ENCODE data around the gene NPR2. TPM values are rescaled to one million over a fixed set of nuclear protein-coding genes. Genes with fewer than 3 reads are reported as not detected.

The NPR2 gene
- total and polyA plus RNA-seq, 2 donors (not counting 3 experiments of a cell fraction or from before 2014, with no cell fraction given) = 16.4 to 25.6 TPM

DNA sequence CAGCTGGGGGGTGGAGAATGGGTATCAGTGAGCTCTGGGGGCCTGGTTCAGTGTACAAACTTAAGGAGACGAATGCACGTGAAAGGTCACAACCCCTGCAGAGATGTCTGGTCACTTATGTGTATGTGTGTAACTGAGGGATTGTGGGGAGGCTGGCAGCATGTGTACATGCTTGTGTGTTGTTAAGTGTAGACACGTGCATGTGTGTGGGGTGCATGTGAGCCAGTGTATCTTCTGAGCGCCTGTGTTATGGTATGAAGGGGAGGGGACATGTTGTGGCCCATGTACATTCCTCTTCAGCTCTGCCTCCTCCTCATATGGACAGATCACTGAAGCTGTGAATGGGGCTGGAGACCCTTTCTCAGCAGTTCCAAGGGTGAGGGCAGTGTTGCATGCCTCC is 39.6 kb downstream of the NPR2 start:
- no peak overlapping the region for H3K27ac ChIP-seq (ENCODE audit: insufficient read depth, low read depth, low read length)
- H2AFZ ChIP-seq (ENCODE audit: low read depth, low read length) = no peak overlapping the region
- no peaks in the 10 kb centered on the region for H3K27me3 ChIP-seq (ENCODE audit: control insufficient read depth in 2 of 2, insufficient read depth in 2 of 2, low read length in 2 of 2)
- no peaks in the 10 kb centered on the region for H3K9me3 ChIP-seq (replicated peaks; ENCODE audit: control insufficient read depth, insufficient read depth, low read length)
- H4K20me1 ChIP-seq (replicated peaks; ENCODE audit: control insufficient read depth, extremely low read depth, insufficient read depth, low read length) = no peaks in the 10 kb centered on the region
- no peak for DNase-seq (ENCODE audit: low read depth, low spot score)
- no peaks in the 10 kb centered on the region for H3K36me3 ChIP-seq (ENCODE audit: control insufficient read depth in 2 of 2, extremely low read depth in 1 of 2, insufficient read depth in 2 of 2, low read length in 2 of 2)
- TF ChIP-seq JUN (IDR thresholded peaks at IDR 0.05; ENCODE audit: borderline replicate concordance, insufficient read depth, insufficient read length, low read depth) (no peak), POLR2A (IDR thresholded peaks at IDR 0.05; ENCODE audit: low read depth, low read length) (no peak)
- H3K4me3 ChIP-seq (replicated peaks in 1 of 3; ENCODE audit: insufficient read depth in 1 of 3, low read depth in 1 of 3, low read length in 3 of 3) = no peak overlapping the region
- no peaks in the 10 kb centered on the region for H3K9me1 ChIP-seq (replicated peaks; ENCODE audit: control insufficient read depth, extremely low read depth, insufficient read depth, low read length)
- ChIA-PET CTCF (interaction anchor here (1.2 to 2.5 kb wide), 4 partner anchors 17 to 114 kb away, joined by 3 to 13 read pairs (median 4); no protein-coding TSS in a partner anchor), POLR2A (no interaction called here)
- H3K79me2 ChIP-seq (ENCODE audit: control insufficient read depth, insufficient read depth, low read length) = no peaks in the 10 kb centered on the region
- dilution Hi-C loops (cut with MboI; ENCODE audit: extremely low pct_ligation_motif_present, low sequenced_read_pairs) (no loop called here), intact Hi-C loops (cut with micrococcal nuclease) (no loop called here)
- H3K4me2 ChIP-seq (ENCODE audit: insufficient read depth, low read length) = no peak overlapping the region
- H3K4me1 ChIP-seq (ENCODE audit: control insufficient read depth, extremely low read depth, insufficient read depth, low read length) = peaks cover 9% of the 10 kb centered on the region
- no peak for FAIRE-seq
- BruUV-seq (replicated peaks) = no TSS peak
- no peak overlapping the region for H3K9ac ChIP-seq (replicated peaks; ENCODE audit: extremely low read depth, insufficient read depth, low read length)

DNA sequence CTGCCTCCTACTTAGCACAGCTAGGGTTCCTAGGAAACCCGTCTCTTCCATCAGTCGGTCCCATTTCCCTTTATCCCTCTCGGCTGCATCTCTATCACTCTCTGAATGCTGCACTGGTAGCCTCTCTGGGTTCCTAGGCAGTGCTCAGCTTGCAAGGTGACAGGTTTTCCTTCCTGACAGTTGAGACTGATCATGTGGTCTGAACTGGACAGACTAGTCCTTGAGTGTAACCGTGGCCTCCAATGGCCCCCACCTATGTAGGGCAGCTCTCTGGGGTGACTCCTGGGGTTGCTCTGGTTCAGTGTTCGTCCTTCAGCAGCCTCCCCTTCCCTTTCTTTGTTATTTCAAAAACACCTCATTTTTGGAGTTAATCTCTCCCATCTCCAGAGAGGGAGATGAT is 41.4 kb downstream of the NPR2 start:
- POLR2A ChIA-PET = no interaction called here
- H3K4me2 ChIP-seq (ENCODE audit: insufficient read depth, low read length) = no peak overlapping the region
- H4K20me1 ChIP-seq (replicated peaks; ENCODE audit: control insufficient read depth, extremely low read depth, insufficient read depth, low read length) = no peaks in the 10 kb centered on the region
- H3K27me3 ChIP-seq (ENCODE audit: control insufficient read depth in 2 of 2, insufficient read depth in 2 of 2, low read length in 2 of 2) = no peaks in the 10 kb centered on the region
- H3K4me3 ChIP-seq (replicated peaks in 1 of 3; ENCODE audit: insufficient read depth in 1 of 3, low read depth in 1 of 3, low read length in 3 of 3) = no peak overlapping the region
- no peaks in the 10 kb centered on the region for H3K9me1 ChIP-seq (replicated peaks; ENCODE audit: control insufficient read depth, extremely low read depth, insufficient read depth, low read length)
- CTCF ChIA-PET = interaction anchor here (2.5 kb wide), 1 partner anchor 49 kb away, joined by 13 read pairs; no protein-coding TSS in a partner anchor
- no peak for TF ChIP-seq POLR2AphosphoS5 (IDR thresholded peaks at IDR 0.05; ENCODE audit: insufficient read depth, low read depth, low read length)
- no peak for TF ChIP-seq POLR2A (IDR thresholded peaks at IDR 0.05; ENCODE audit: low read depth, low read length)
- no peak for TF ChIP-seq MYC (IDR thresholded peaks at IDR 0.05; ENCODE audit: low read depth, low read length)
- TF ChIP-seq, protein P1, sequence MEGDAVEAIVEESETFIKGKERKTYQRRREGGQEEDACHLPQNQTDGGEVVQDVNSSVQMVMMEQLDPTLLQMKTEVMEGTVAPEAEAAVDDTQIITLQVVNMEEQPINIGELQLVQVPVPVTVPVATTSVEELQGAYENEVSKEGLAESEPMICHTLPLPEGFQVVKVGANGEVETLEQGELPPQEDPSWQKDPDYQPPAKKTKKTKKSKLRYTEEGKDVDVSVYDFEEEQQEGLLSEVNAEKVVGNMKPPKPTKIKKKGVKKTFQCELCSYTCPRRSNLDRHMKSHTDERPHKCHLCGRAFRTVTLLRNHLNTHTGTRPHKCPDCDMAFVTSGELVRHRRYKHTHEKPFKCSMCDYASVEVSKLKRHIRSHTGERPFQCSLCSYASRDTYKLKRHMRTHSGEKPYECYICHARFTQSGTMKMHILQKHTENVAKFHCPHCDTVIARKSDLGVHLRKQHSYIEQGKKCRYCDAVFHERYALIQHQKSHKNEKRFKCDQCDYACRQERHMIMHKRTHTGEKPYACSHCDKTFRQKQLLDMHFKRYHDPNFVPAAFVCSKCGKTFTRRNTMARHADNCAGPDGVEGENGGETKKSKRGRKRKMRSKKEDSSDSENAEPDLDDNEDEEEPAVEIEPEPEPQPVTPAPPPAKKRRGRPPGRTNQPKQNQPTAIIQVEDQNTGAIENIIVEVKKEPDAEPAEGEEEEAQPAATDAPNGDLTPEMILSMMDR (IDR thresholded peaks at IDR 0.05; ENCODE audit: extremely low read depth in 1 of 2, insufficient read depth in 1 of 2, low read depth in 1 of 2, low read length in 2 of 2) = no peak
- no peak for TF ChIP-seq GATA2 (IDR thresholded peaks at IDR 0.05; ENCODE audit: insufficient read depth, insufficient read length, low read depth, low read length)
- TF ChIP-seq, protein P2, sequence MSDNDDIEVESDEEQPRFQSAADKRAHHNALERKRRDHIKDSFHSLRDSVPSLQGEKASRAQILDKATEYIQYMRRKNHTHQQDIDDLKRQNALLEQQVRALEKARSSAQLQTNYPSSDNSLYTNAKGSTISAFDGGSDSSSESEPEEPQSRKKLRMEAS (IDR thresholded peaks at IDR 0.05; ENCODE audit: insufficient read depth, insufficient read length) = no peak
- TF ChIP-seq EZH2 (IDR thresholded peaks at IDR 0.05; ENCODE audit: borderline replicate concordance, low read depth, low read length, severe bottlenecking) = no peak
- TF ChIP-seq JUN (IDR thresholded peaks at IDR 0.05; ENCODE audit: borderline replicate concordance, insufficient read depth, insufficient read length, low read depth) = no peak
- no peak for TF ChIP-seq FOS (IDR thresholded peaks at IDR 0.05; ENCODE audit: borderline replicate concordance, insufficient read depth, low read length)
- FAIRE-seq (no peak), DNase-seq (ENCODE audit: low read depth, low spot score) (no peak)
- no peak overlapping the region for H3K27ac ChIP-seq (ENCODE audit: insufficient read depth, low read depth, low read length)
- no peak overlapping the region for H3K9ac ChIP-seq (replicated peaks; ENCODE audit: extremely low read depth, insufficient read depth, low read length)
- dilution Hi-C loops (cut with MboI; ENCODE audit: extremely low pct_ligation_motif_present, low sequenced_read_pairs) = no loop called here
- H3K36me3 ChIP-seq (ENCODE audit: control insufficient read depth in 2 of 2, extremely low read depth in 1 of 2, insufficient read depth in 2 of 2, low read length in 2 of 2) = no peaks in the 10 kb centered on the region
- H3K4me1 ChIP-seq (ENCODE audit: control insufficient read depth, extremely low read depth, insufficient read depth, low read length) = peaks cover 9% of the 10 kb centered on the region
- intact Hi-C loops (cut with micrococcal nuclease) = no loop called here
- no peaks in the 10 kb centered on the region for H3K9me3 ChIP-seq (replicated peaks; ENCODE audit: control insufficient read depth, insufficient read depth, low read length)
- no peak overlapping the region for H2AFZ ChIP-seq (ENCODE audit: low read depth, low read length)
- BruUV-seq (replicated peaks) = no TSS peak
- no peaks in the 10 kb centered on the region for H3K79me2 ChIP-seq (ENCODE audit: control insufficient read depth, insufficient read depth, low read length)
